ENCODE measurements around the gene TPCN1.

Gene TPCN1

DNA sequence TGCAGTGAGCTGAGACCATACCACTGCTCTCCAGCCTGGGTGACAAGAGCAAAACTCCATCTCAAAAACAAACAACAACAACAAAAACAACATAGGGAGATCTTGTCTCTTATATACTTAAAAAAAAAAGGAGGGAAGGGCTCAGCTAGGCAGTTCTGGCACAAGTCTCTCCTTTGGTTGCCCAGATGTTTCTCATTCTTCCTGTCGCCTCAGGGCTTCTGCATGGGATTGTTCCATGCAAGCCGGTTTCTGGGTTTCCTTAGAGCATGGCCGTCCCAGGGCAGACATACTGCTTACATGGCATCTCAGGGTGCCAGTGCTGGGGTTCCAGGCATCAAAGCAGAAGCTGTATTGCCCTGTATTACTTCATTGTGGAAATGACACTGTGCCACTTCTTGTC lies 118.8 kb downstream of the TPCN1 start:
- DNase-seq (ENCODE audit: low spot score): no peak

DNA sequence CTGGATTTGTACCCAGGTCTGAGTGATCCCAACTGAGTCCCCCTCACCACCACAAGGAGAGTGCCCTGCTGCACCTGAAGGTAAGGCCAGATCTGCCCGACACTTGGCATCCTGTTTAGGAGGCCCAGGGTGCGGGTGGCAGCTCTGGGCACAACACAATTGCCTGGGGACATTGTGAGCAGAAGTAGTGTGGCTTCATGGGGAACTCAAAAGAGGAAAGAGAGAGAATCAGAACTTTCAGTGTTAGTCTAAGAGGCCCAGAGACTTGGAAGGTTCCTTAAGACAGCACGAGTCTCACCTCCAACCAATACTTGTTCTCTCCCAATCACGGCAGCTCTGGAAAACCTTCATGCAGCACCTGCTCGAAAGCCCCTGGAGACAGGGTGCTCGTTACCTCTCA lies 120.3 kb downstream of the TPCN1 start:
- DNase-seq (ENCODE audit: low spot score): no peak

DNA sequence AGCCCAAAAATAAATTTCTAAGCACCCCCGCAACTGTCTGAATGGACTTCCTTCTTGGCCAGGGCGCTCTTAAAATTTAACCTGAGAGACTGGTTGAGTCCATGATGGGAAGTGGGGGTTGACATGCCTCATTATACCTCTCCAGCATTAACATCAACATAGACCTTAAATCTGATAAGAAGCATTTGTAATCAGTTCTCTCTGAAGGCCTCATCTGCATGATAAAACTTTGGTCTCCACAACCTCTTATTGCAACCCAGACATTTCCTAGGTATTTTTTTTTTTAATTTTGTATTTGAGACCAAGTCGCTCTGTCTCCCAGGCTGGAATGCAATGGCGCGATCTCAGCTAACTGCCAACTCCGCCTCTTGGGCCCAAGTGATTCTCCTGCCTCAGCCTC lies 124.1 kb downstream of the TPCN1 start:
- no peak for DNase-seq (ENCODE audit: low spot score)

DNA sequence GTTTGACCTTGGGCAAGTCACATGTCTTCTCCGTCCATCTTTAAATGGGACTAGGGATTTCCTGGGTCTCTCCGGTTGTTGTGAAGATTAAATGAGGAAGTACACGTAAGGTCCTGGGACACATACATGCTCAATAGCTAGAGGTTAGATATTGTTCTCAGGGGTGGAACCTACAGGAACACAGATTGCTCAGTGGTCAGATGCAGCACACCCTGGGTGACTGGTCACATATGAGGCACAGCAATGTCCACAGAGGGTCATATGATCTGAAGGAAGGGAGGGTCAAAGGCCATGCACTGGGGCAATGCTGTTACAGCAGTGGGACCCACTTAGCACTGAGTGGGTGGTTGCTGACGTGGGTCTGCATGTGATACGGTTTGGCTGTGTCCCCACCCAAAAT lies 125.1 kb downstream of the TPCN1 start:
- no peak for DNase-seq (ENCODE audit: low spot score)

DNA sequence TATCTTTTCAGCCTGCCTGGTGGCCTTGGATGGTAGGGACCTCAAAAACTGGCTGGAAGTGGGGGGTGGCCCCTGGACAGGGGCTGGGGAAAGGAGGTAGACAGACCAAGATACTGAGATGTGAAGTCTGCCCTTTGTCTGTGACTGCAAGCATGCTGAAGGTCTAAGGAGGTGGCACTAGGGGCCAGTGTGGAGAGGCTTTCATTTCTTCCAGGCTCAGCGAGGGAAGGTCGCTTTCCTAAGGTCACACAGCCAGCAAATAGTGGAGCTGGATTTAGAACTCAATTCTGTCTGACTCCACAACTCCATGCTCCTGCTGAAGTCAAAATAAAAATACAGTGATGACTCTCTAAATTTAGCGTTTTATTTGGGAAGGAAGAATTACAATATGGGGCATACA lies 125.8 kb downstream of the TPCN1 start:
- peak; percentile 21 for DNase-seq (ENCODE audit: low spot score)

DNA sequence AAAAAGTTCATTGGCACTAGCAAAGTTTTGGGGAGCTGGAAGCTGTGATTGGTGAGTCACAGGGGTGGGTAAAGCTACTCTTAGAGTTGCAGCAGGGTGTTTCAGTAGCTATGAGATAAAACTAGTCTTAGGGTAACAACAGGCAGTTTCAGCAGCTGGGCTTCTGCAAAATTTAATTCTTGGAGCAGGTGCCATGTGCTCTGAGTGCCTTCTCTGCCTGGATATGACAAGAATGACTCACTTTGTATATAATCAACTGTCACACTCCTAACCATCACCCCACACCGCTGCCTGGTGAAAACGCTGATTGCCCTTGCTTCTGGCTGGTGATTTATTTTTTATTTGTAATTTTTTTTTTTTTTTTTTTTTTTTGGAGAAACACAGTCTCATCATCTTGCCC lies 126.6 kb downstream of the TPCN1 start:
- DNase-seq (ENCODE audit: low spot score): no peak

Measured in iPS-NIHi11 (cell line).